IMR-90 (cell line): ENCODE data around the gene POLR3A. TPM values are rescaled to one million over a fixed set of nuclear protein-coding genes. Genes with fewer than 3 reads are reported as not detected.
"Not testable (repeated sequence)": the region's sequence is repeated elsewhere in the genome, so short reads cannot be mapped to it uniquely, and the experiment has no call there.

Experiments used
- ATAC-seq: fragments of 200-7000 bp; cut with Tn5 transposase; 2 replicates; pipeline ENCODE4 v1.9.1; 2020; ENCODE audit warnings: low read depth, mild to moderate bottlenecking, moderate library complexity
- BruUV-seq: library from RNA; stranded (reverse); fragments of 400-500 nt; replicated peaks from 2 replicates; lab custom pipeline; 2021; lab: Mats Ljungman, UMichigan
- CTCF ChIA-PET: fragments of 300-600 bp; formaldehyde crosslinking; extraction: SDS; loops from one replicate; lab custom pipeline; 2021; ENCODE audit warnings: antibody characterized with exemption; lab: Yijun Ruan, JAX
- POLR2A ChIA-PET: fragments of 300-600 bp; sonication (Branson Sonifier 250); formaldehyde crosslinking; loops from one replicate; lab custom pipeline; 2022; ENCODE audit warnings: antibody characterized with exemption; ENCODE audit not compliant: unreplicated experiment; lab: Charles Lee
- DNase-seq: peaks from one replicate; pipeline ENCODE4 v3.0.0; 2013
- H2AFZ ChIP-seq: replicated peaks from 2 replicates; pipeline ENCODE3; 2013; ENCODE audit warnings: low read length, mild to moderate bottlenecking; ENCODE audit not compliant: poor library complexity
- H2AK5ac ChIP-seq: 2 replicates; pipeline ENCODE4 v1.6.1; 2013; ENCODE audit warnings: low read depth, low read length, inconsistent platforms
- H2AK9ac ChIP-seq: replicated peaks from 2 replicates; pipeline ENCODE3; 2013; ENCODE audit warnings: mild to moderate bottlenecking, low read depth, low read length, moderate library complexity; ENCODE audit not compliant: poor library complexity
- H2BK120ac ChIP-seq: 2 replicates; pipeline ENCODE4 v1.6.1; 2013; ENCODE audit warnings: low read depth, low read length, inconsistent platforms
- H2BK15ac ChIP-seq: 3 replicates; pipeline ENCODE4 v1.6.1; 2013; ENCODE audit warnings: low read depth, low read length, inconsistent platforms
- H2BK20ac ChIP-seq: 2 replicates; pipeline ENCODE4 v1.6.1; 2013; ENCODE audit warnings: low read depth, mild to moderate bottlenecking, inconsistent platforms, low read length, moderate library complexity
- H2BK5ac ChIP-seq: 2 replicates; pipeline ENCODE4 v1.6.1; 2013; ENCODE audit warnings: mild to moderate bottlenecking, low read depth, low read length, inconsistent platforms; ENCODE audit not compliant: poor library complexity, severe bottlenecking
- H3K14ac ChIP-seq: replicated peaks from 2 replicates; pipeline ENCODE4 v1.6.1; 2013; ENCODE audit warnings: low read depth, low read length, inconsistent platforms
- H3K18ac ChIP-seq: 2 replicates; pipeline ENCODE4 v1.6.1; 2013; ENCODE audit warnings: low read depth, low read length, control low read depth
- H3K23ac ChIP-seq: 2 replicates; pipeline ENCODE4 v1.6.1; 2013; ENCODE audit warnings: low read depth, low read length, inconsistent platforms
- H3K27ac ChIP-seq: 2 replicates; pipeline ENCODE4 v1.5.1; 2013; ENCODE audit warnings: mild to moderate bottlenecking, control low read depth, low read length; ENCODE audit not compliant: insufficient read depth
- H3K27me3 ChIP-seq: 2 replicates; pipeline ENCODE4 v1.6.1; 2013; ENCODE audit warnings: low read length; ENCODE audit not compliant: control insufficient read depth, insufficient read depth
- H3K36me3 ChIP-seq: 2 replicates; pipeline ENCODE4 v1.6.1; 2013; ENCODE audit warnings: low read length, mixed read lengths; ENCODE audit not compliant: control insufficient read depth, insufficient read depth
- H3K4ac ChIP-seq: 2 replicates; pipeline ENCODE4 v1.6.1; 2013; ENCODE audit warnings: low read depth, low read length, inconsistent platforms
- H3K4me1 ChIP-seq: 2 replicates; pipeline ENCODE4 v1.6.1; 2013; ENCODE audit warnings: low read length, mixed read lengths; ENCODE audit not compliant: control insufficient read depth, insufficient read depth
- H3K4me2 ChIP-seq: 2 replicates; pipeline ENCODE4 v1.6.1; 2013; ENCODE audit warnings: low read depth, mild to moderate bottlenecking, control low read depth, low read length, moderate library complexity
- H3K4me3 ChIP-seq: 2 replicates; pipeline ENCODE4 v1.5.1; 2013; ENCODE audit warnings: low read depth, mild to moderate bottlenecking, control low read depth, low read length, moderate library complexity; ENCODE audit not compliant: insufficient read depth
- H3K56ac ChIP-seq: 2 replicates; pipeline ENCODE4 v1.6.1; 2013; ENCODE audit warnings: low read length, inconsistent platforms; ENCODE audit not compliant: insufficient read depth; ENCODE audit errors: extremely low read depth
- H3K79me1 ChIP-seq, 2 experiments: 2 replicates each; pipeline ENCODE4 v1.6.1; 2013; ENCODE audit warnings: low read length in 2 of 2, inconsistent platforms in 1 of 2, low read depth in 1 of 2
- H3K9ac ChIP-seq: 2 replicates; pipeline ENCODE4 v1.6.1; 2013; ENCODE audit warnings: low read depth, low read length, control low read depth
- H3K9me1 ChIP-seq: 2 replicates; pipeline ENCODE4 v1.6.1; 2013; ENCODE audit warnings: low read length, inconsistent platforms; ENCODE audit not compliant: insufficient read depth
- H3K9me3 ChIP-seq: 2 replicates; pipeline ENCODE4 v1.6.1; 2013; ENCODE audit warnings: low read length; ENCODE audit not compliant: control insufficient read depth, insufficient read depth
- H4K20me1 ChIP-seq: 2 replicates; pipeline ENCODE4 v1.6.1; 2013; ENCODE audit warnings: low read length, inconsistent platforms; ENCODE audit not compliant: insufficient read depth
- H4K5ac ChIP-seq: 2 replicates; pipeline ENCODE4 v1.6.1; 2013; ENCODE audit warnings: mild to moderate bottlenecking, low read depth, low read length, control low read depth
- H4K8ac ChIP-seq, 2 experiments: 2 replicates each; pipeline ENCODE4 v1.6.1; 2013; ENCODE audit warnings: low read depth in 2 of 2, low read length in 2 of 2, control low read depth in 1 of 2, inconsistent platforms in 1 of 2
- H4K91ac ChIP-seq: 2 replicates; pipeline ENCODE4 v1.6.1; 2013; ENCODE audit warnings: low read depth, low read length, inconsistent platforms; ENCODE audit not compliant: insufficient read depth
- CTCF ChIP-seq: conservative IDR thresholded peaks from 2 replicates; pipeline ENCODE4 v1.5.1; 2012; ENCODE audit warnings: mild to moderate bottlenecking, low read depth, low read length, improper control_type of control experiment
- MAFK ChIP-seq: IDR thresholded peaks from 2 replicates; pipeline ENCODE4 v1.6.1; 2012; ENCODE audit warnings: low read depth, low read length, improper control_type of control experiment
- MXI1 ChIP-seq: IDR thresholded peaks from 2 replicates; pipeline ENCODE4 v1.6.1; 2012; ENCODE audit warnings: low read depth, mild to moderate bottlenecking, low read length, moderate library complexity, borderline replicate concordance
- NFE2L2 ChIP-seq: fragments of 150-350 bp; IDR thresholded peaks from 2 replicates; pipeline ENCODE4 v1.6.1; 2016; ENCODE audit warnings: low read depth, mild to moderate bottlenecking, low read length
- POLR2A ChIP-seq: IDR thresholded peaks from 2 replicates; pipeline ENCODE4 v1.6.1; 2012; ENCODE audit warnings: mild to moderate bottlenecking, low read depth, low read length
- RAD21 ChIP-seq: IDR thresholded peaks from 2 replicates; pipeline ENCODE4 v1.6.1; 2012; ENCODE audit warnings: low read length, improper control_type of control experiment
- WGBS, 2 experiments: methylation state at CpG; one replicate each; pipeline versions ENCODE4 v1.1.5 to v1.1.7; 2013; ENCODE audit warnings: missing lambda C conversion rate in 2 of 2; ENCODE audit not compliant: insufficient read length in 1 of 2; ENCODE audit errors: extremely low coverage in 2 of 2; 5-methylcytosine and 5-hydroxymethylcytosine counted together
- dilution Hi-C: fragments of 300-500 bp; cut with HindIII; formaldehyde crosslinking; loops from one replicate; pipeline ENCODE4 v1.14.3; 2018; ENCODE audit warnings: low sequenced_read_pairs; ENCODE audit not compliant: unreplicated experiment
- in situ Hi-C: fragments of 300-500 bp; cut with MboI; formaldehyde crosslinking; loops from 3 replicates; pipeline ENCODE4 v1.14.3; 2019; ENCODE audit warnings: low sequenced_read_pairs, inconsistent platforms, mixed read lengths
- intact Hi-C: fragments of 100-400 bp; cut with micrococcal nuclease; formaldehyde crosslinking; loops from 2 replicates; pipeline ENCODE4 v1.10.0; 2022
- polyA plus RNA-seq, 3 experiments: library from polyadenylated mRNA; depleted of rRNA; stranded (reverse); fragments of >200 nt; gene quantifications; 2 replicates each; pipeline ENCODE4 v1.2.3, GENCODE V29; 2012; ENCODE audit warnings: low replicate concordance in 1 of 3
- total RNA-seq: library from RNA; depleted of rRNA; stranded (reverse); fragments of >200 nt; gene quantifications from 2 replicates; pipeline ENCODE4 v1.2.3, GENCODE V29; 2012

The POLR3A gene
- total and polyA plus RNA-seq, 2 of the 4 experiments (the other 2 are of a cell fraction): 11.9 to 24.4 TPM

GRCh38 chr10:78065611-78066010 lies 36.3 kb upstream of the POLR3A start:
- intact Hi-C loops (no loop called here), dilution Hi-C loops (no loop called here), in situ Hi-C loops (no loop called here)
- H3K4ac ChIP-seq: no peak overlapping the region
- no TSS peak for BruUV-seq
- no peak overlapping the region for H3K4me3 ChIP-seq
- no peak overlapping the region for H2BK20ac ChIP-seq
- no peaks in the 10 kb centered on the region for H3K4me1 ChIP-seq
- ATAC-seq (no peak), DNase-seq (no peak)
- no peaks in the 10 kb centered on the region for H3K79me1 ChIP-seq
- H4K8ac ChIP-seq: no peak overlapping the region
- no peak overlapping the region for H3K18ac ChIP-seq
- ChIA-PET POLR2A (no interaction called here), CTCF (no interaction called here)
- H2BK5ac ChIP-seq: no peak overlapping the region
- no peak overlapping the region for H3K4me2 ChIP-seq
- H3K27ac ChIP-seq: no peak overlapping the region
- H3K36me3 ChIP-seq: no peaks in the 10 kb centered on the region
- no peaks in the 10 kb centered on the region for H3K9me3 ChIP-seq
- no peak overlapping the region for H3K9ac ChIP-seq
- no peak overlapping the region for H2BK15ac ChIP-seq
- H4K20me1 ChIP-seq: no peaks in the 10 kb centered on the region
- H2AK9ac ChIP-seq: no peak overlapping the region
- no peak overlapping the region for H2AK5ac ChIP-seq
- no peak overlapping the region for H4K91ac ChIP-seq
- WGBS, 2 experiments: 93% methylated on average over 2 of the region's 2 CpGs; no CpG with 5 or more reads in 1 of the 2 experiments
- TF ChIP-seq CTCF: no peak
- no peak for TF ChIP-seq POLR2A
- no peak for TF ChIP-seq NFE2L2
- TF ChIP-seq MAFK: no peak
- TF ChIP-seq MXI1: no peak
- TF ChIP-seq RAD21: no peak
- no peak overlapping the region for H2AFZ ChIP-seq
- H2BK120ac ChIP-seq: no peak overlapping the region
- no peaks in the 10 kb centered on the region; the same call in 1 of the 2 replicates for H3K9me1 ChIP-seq
- no peak overlapping the region for H4K5ac ChIP-seq
- H3K23ac ChIP-seq: no peak overlapping the region
- peaks cover 10% of the 10 kb centered on the region for H3K27me3 ChIP-seq
- H3K56ac ChIP-seq: no peak overlapping the region
- H3K14ac ChIP-seq: no peak overlapping the region

GRCh38 chr10:78064919-78065318 lies 35.6 kb upstream of the POLR3A start:
- H2AFZ ChIP-seq, H2BK15ac ChIP-seq, CTCF ChIA-PET, H3K9ac ChIP-seq, H2BK5ac ChIP-seq, H2AK9ac ChIP-seq, H3K27ac ChIP-seq, H3K9me3 ChIP-seq, BruUV-seq, H3K18ac ChIP-seq, H3K9me1 ChIP-seq, H3K4me1 ChIP-seq, H3K56ac ChIP-seq, H3K36me3 ChIP-seq, H4K20me1 ChIP-seq, H2AK5ac ChIP-seq, H3K4me2 ChIP-seq, H3K14ac ChIP-seq, H3K23ac ChIP-seq, DNase-seq, POLR2A ChIA-PET, dilution Hi-C loops, H4K8ac ChIP-seq, in situ Hi-C loops, intact Hi-C loops, H4K91ac ChIP-seq, H3K4me3 ChIP-seq, H3K4ac ChIP-seq, H3K79me1 ChIP-seq, H2BK20ac ChIP-seq, ATAC-seq, H4K5ac ChIP-seq, H2BK120ac ChIP-seq: not testable (repeated sequence)
- WGBS, 2 experiments: no CpG with 5 or more reads among the region's 2 CpGs
- peaks cover 10% of the 10 kb centered on the region for H3K27me3 ChIP-seq
